Caco-2 (cell line): ENCODE data around the gene FAM181A. TPM values are rescaled to one million over a fixed set of nuclear protein-coding genes. Genes with fewer than 3 reads are reported as not detected.

Experiments used
- BruUV-seq: library from RNA; stranded (reverse); fragments of 400-500 nt; replicated peaks from 2 replicates; lab custom pipeline; 2021; lab: Mats Ljungman, UMichigan
- CTCF ChIA-PET: fragments of 300-600 bp; sonication (Branson Sonifier 250); formaldehyde crosslinking; loops from one replicate; lab custom pipeline; 2022; ENCODE audit warnings: antibody characterized with exemption; lab: Charles Lee
- POLR2A ChIA-PET: fragments of 300-600 bp; sonication (Branson Sonifier 250); formaldehyde crosslinking; loops from one replicate; lab custom pipeline; 2022; ENCODE audit warnings: antibody characterized with exemption; lab: Charles Lee
- DNase-seq, 2 experiments: peaks; one replicate each; pipeline versions ENCODE4 v3.0.0 to v3.0.0-alpha.2; 2020 to 2022
- H3K27me3 ChIP-seq: replicated peaks from 2 replicates; pipeline ENCODE4 v1.6.0; 2011; ENCODE audit warnings: low read length; ENCODE audit not compliant: control insufficient read depth, insufficient read depth
- H3K36me3 ChIP-seq: 2 replicates; pipeline ENCODE4 v1.5.1; 2011; ENCODE audit warnings: low read length; ENCODE audit not compliant: control insufficient read depth, insufficient read depth
- H3K4me1 ChIP-seq: fragments of 250-450 bp; sonication (Bioruptor Pico); 2 replicates; pipeline ENCODE4 v1.5.1; 2020; ENCODE audit warnings: mild to moderate bottlenecking
- H3K4me3 ChIP-seq: 2 replicates; pipeline ENCODE4 v1.5.1; 2011; ENCODE audit warnings: low read depth, mild to moderate bottlenecking, control low read depth, low read length
- H3K9me3 ChIP-seq: fragments of 250-450 bp; sonication (Bioruptor Pico); 2 replicates; pipeline ENCODE4 v1.5.1; 2020; ENCODE audit warnings: mild to moderate bottlenecking, moderate library complexity
- H3K27ac Mint-ChIP-seq: one replicate; pipeline ENCODE4 v1.8.0; 2022; ENCODE audit warnings: mixed read lengths; ENCODE audit not compliant: unreplicated experiment
- H3K27me3 Mint-ChIP-seq: one replicate; pipeline ENCODE4 v1.8.0; 2022; ENCODE audit warnings: mixed read lengths; ENCODE audit not compliant: insufficient read depth, unreplicated experiment
- H3K36me3 Mint-ChIP-seq: one replicate; pipeline ENCODE4 v1.8.0; 2022; ENCODE audit warnings: mild to moderate bottlenecking, mixed read lengths; ENCODE audit not compliant: insufficient read depth, unreplicated experiment
- H3K4me1 Mint-ChIP-seq: one replicate; pipeline ENCODE4 v1.8.0; 2022; ENCODE audit warnings: low read depth, mixed read lengths; ENCODE audit not compliant: unreplicated experiment
- H3K4me3 Mint-ChIP-seq: one replicate; pipeline ENCODE4 v1.8.0; 2022; ENCODE audit warnings: mild to moderate bottlenecking, moderate library complexity, mixed read lengths; ENCODE audit not compliant: unreplicated experiment
- H3K9me3 Mint-ChIP-seq: one replicate; pipeline ENCODE4 v1.8.0; 2022; ENCODE audit warnings: mixed read lengths; ENCODE audit not compliant: unreplicated experiment
- CTCF ChIP-seq, 2 experiments: fragments of 200-600 bp in 1 of 2; IDR thresholded peaks; 1 replicate in 1 of 2; 2 replicates in 1 of 2; pipeline versions ENCODE4 v1.5.1 to v1.8.0; 2011 to 2022; ENCODE audit warnings: antibody characterized with exemption in 1 of 2, control low read depth in 1 of 2, inconsistent platforms in 1 of 2, low read depth in 1 of 2, low read length in 1 of 2, mild to moderate bottlenecking in 1 of 2, moderate library complexity in 1 of 2; ENCODE audit not compliant: insufficient read depth in 1 of 2, severe bottlenecking in 1 of 2, unreplicated experiment in 1 of 2
- intact Hi-C: fragments of 100-400 bp; cut with micrococcal nuclease; formaldehyde crosslinking; loops from one replicate; pipeline ENCODE4 v1.10.0; 2022; ENCODE audit not compliant: unreplicated experiment
- total RNA-seq: library from RNA; stranded (reverse); gene quantifications from 2 replicates; pipeline ENCODE4 v1.2.3, GENCODE V29; 2022

The FAM181A gene
- total RNA-seq, 1 experiment from 2014 or later, result not detected

- Histone ChIP-seq H3K4me3 (no peak overlapping the region), H3K36me3 (no peaks in the 10 kb centered on the region), H3K4me1 (peaks cover 19% of the 10 kb centered on the region), H3K9me3 (no peaks in the 10 kb centered on the region), H3K27me3 (no peaks in the 10 kb centered on the region)
- Mint-ChIP-seq H3K4me3 (no peak overlapping the region), H3K4me1 (peaks cover 2% of the 10 kb centered on the region), H3K9me3 (no peaks in the 10 kb centered on the region), H3K27ac (no peak overlapping the region), H3K36me3 (no peaks in the 10 kb centered on the region), H3K27me3 (no peaks in the 10 kb centered on the region)
- no peak for DNase-seq
- BruUV-seq, result no TSS peak
- no peak for TF ChIP-seq CTCF (IDR thresholded peaks at IDR 0.05; ENCODE audit: insufficient read depth in 1 of 2, low read depth in 1 of 2, low read length in 1 of 2, severe bottlenecking in 1 of 2, unreplicated experiment in 1 of 2)
- ChIA-PET POLR2A (no interaction called here), CTCF (interaction anchor here (1.0 kb wide), 1 partner anchor 19 kb away, joined by 3 read pairs; no protein-coding TSS in a partner anchor)
- intact Hi-C loops, result no loop called here
Observed at GRCh38 chr14:93953739-93954515, 26.8 kb downstream of the FAM181A start.

GRCh38 chr14:93954516-93954830, 27.3 kb downstream of the FAM181A start:
- no peak for DNase-seq

More at GRCh38 chr14:93954516-93954830, 27.3 kb downstream of the FAM181A start:
- Histone ChIP-seq H3K4me3 (no peak overlapping the region), H3K27me3 (no peaks in the 10 kb centered on the region), H3K9me3 (no peaks in the 10 kb centered on the region), H3K36me3 (no peaks in the 10 kb centered on the region), H3K4me1 (peaks cover 23% of the 10 kb centered on the region)
- no peaks in the 10 kb centered on the region for H3K9me3 Mint-ChIP-seq
- H3K36me3 Mint-ChIP-seq, result no peaks in the 10 kb centered on the region
- POLR2A ChIA-PET, result no interaction called here
- no TSS peak for BruUV-seq
- H3K27me3 Mint-ChIP-seq, result no peaks in the 10 kb centered on the region
- H3K4me1 Mint-ChIP-seq, result peaks cover 8% of the 10 kb centered on the region
- H3K4me3 Mint-ChIP-seq, result no peak overlapping the region
- intact Hi-C loops, result no loop called here
- TF ChIP-seq CTCF (IDR thresholded peaks at IDR 0.05; ENCODE audit: insufficient read depth in 1 of 2, low read depth in 1 of 2, low read length in 1 of 2, severe bottlenecking in 1 of 2, unreplicated experiment in 1 of 2), result no peak
- CTCF ChIA-PET, result no interaction called here
- H3K27ac Mint-ChIP-seq, result no peak overlapping the region
